Stimulated activated CD8-positive, alpha-beta memory T cell treated with anti-CD3 and anti-CD28 coated beads, Interleukin-12 subunit alpha, Interleukin-12 subunit beta, amount 100 ng/mL, for 1 hour (primary cell): ENCODE measurements around the gene PPP1R13B.

Experiments used
- DNase-seq: peaks from one replicate; pipeline ENCODE4 v3.0.0-alpha.2; 2020; ENCODE audit warnings: low read depth

The PPP1R13B gene

GRCh38 chr14:103712633-103713247 is 134.6 kb downstream of the PPP1R13B start:
- no peak for DNase-seq

- DNase-seq, result no peak
Observed at GRCh38 chr14:103711516-103712431, 135.6 kb downstream of the PPP1R13B start.

- no peak for DNase-seq
Observed at GRCh38 chr14:103710771-103711377, 136.5 kb downstream of the PPP1R13B start.

GRCh38 chr14:103709814-103710213 is 137.6 kb downstream of the PPP1R13B start:
- no peak for DNase-seq

- no peak for DNase-seq
Observed at GRCh38 chr14:103708750-103709187, 138.6 kb downstream of the PPP1R13B start.

GRCh38 chr14:103707329-103708263 is 139.8 kb downstream of the PPP1R13B start:
- DNase-seq, result no peak

GRCh38 chr14:103706551-103707328 is 140.6 kb downstream of the PPP1R13B start:
- DNase-seq, result no peak

GRCh38 chr14:103705504-103706284 is 141.7 kb downstream of the PPP1R13B start:
- DNase-seq, result no peak

- no peak for DNase-seq
Observed at GRCh38 chr14:103705118-103705503, 142.3 kb downstream of the PPP1R13B start.

- DNase-seq, result no peak
Observed at GRCh38 chr14:103704708-103705107, 142.7 kb downstream of the PPP1R13B start.

GRCh38 chr14:103703433-103704385 is 143.7 kb downstream of the PPP1R13B start:
- DNase-seq, result no peak

GRCh38 chr14:103702497-103703432 is 144.6 kb downstream of the PPP1R13B start:
- DNase-seq, result no peak

- DNase-seq, result no peak
Observed at GRCh38 chr14:103702095-103702494, 145.3 kb downstream of the PPP1R13B start.

- DNase-seq, result no peak
Observed at GRCh38 chr14:103700753-103701490, 146.5 kb downstream of the PPP1R13B start.

GRCh38 chr14:103699901-103700752 is 147.2 kb downstream of the PPP1R13B start:
- DNase-seq, result no peak

GRCh38 chr14:103699261-103699661 is 148.1 kb downstream of the PPP1R13B start:
- no peak for DNase-seq
